HG02852 (cell line): Measurements from ENCODE around the gene AMBRA1.

Experiments
- ATAC-seq: cut with Tn5 transposase; IDR thresholded peaks from one replicate; pipeline ENCODE4 v1.9.1; 2021; ENCODE audit warnings: mild to moderate bottlenecking, moderate library complexity; ENCODE audit not compliant: unreplicated experiment

AMBRA1 gene

GRCh38 chr11:46617134-46617971 is 23.5 kb upstream of the AMBRA1 start, which contains the start of the genes ATG13 and HARBI1:
ATG13 (plus strand) TSS chr11:46617553; CDS start chr11:46644292, 26,739 bp downstream.
HARBI1 (minus strand) TSS chr11:46617227; CDS start chr11:46616237, 990 bp downstream.
- ATAC-seq = peak; percentile 93

GRCh38 chr11:46616551-46617133 is 22.8 kb upstream of the AMBRA1 start:
- ATAC-seq = peak; percentile 7

GRCh38 chr11:46615756-46616155 is 21.9 kb upstream of the AMBRA1 start:
- no peak for ATAC-seq

GRCh38 chr11:46612326-46612725 is 18.5 kb upstream of the AMBRA1 start:
- no peak for ATAC-seq

DNA sequence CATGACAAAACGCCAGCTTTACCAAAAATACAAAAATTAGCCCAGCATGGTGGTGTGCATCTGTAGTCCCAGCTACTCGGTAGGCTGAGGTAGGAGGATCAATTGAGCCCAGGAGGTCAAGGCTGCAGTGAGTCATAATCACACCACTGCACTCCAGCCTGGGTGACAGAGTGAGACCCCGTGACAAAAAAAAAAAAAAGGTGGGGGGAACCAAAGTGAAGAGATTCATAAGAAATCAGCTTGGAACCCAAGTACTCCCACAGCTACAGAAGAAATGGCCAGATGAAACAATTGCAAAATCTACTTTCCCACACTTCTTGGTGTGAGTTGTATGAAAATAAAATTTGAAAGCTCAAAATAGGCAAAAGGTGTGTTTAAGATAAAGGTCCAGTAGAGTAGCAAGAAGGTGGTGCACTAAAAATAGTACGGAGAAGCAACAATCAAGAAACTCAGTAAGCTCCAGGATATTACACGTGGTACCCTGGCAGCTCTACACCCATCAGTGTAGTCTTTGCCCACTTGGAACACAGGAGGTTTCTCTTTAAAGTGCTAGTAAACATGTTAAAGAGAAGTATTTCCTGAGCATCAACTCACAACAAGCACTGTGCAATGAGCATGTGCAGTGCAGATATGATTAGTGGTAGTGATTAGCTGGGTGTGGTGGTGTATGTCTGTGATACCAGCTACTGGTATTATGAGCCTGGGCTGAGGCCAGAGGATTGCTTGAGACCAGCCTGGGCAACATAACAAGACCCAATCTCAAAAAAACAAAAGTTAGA is 17.9 kb upstream of the AMBRA1 start:
- ATAC-seq = no peak

DNA sequence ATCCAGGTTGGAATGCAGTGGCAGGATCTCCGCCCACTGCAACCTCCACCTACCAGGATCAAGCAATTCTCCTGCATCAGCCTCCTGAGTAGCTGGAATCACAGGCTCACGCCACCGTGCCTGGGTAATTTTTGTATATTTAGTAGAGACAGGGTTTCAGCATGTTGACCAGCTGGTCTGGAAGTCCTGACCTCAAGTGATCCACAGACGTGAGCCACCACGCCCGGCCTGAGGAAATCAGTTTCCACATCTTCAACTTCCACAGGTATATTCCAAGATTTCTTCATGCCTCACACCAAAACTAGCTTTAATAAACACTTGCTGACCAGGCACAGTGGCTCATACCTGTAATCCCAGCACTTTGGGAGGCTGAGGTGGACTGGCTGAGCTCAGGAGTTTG is 15.6 kb upstream of the AMBRA1 start:
- no peak for ATAC-seq

GRCh38 chr11:46607516-46607915 is 13.7 kb upstream of the AMBRA1 start:
- ATAC-seq = no peak

DNA sequence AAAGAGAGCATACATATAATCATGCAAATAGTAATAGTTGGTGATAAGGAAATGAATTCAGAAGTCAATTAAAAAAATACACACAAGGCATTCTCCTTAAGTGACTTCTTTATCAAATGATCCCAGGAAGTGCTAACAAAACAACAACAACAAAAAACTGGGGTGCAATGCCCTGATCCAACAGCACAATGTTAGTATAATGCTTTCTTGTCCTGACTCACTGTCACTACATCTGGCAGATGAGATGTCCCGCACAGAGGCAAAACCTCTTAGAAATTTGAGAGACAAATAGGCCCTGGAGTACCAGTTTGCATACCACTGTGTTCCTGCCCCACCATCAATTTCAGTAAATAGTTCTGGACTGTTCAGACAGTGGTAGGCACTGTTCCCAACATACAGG is 11.0 kb upstream of the AMBRA1 start:
- ATAC-seq = no peak

DNA sequence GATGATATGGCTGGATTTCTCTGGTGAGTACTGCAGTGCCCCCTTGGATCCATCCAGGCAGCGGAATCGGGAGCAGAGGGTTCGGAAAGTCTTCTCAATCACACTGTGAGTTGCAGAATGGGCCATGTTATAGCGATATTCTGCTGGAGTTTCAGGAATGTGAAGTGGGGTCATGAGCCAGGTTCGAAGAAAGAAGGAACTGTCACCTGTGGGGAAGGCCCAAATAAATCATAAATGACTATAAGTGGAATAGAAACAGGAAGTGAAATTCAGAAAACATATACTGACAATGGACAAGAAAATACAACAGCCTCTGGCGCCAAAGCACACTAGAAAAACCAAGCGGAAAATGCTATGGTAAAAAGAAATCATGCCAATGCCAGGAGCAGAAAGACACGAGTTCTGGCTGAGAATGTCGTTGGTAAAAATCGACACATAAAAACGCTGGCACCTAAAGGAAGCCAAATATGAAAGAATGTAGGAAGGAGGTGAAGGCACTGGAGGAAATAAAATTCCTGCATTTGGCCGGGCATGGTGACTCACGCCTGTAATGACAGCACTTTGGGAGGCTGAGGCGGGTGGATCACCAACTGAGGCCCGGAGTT is 10.0 kb upstream of the AMBRA1 start:
- ATAC-seq = no peak

- ATAC-seq = no peak
Observed at GRCh38 chr11:46601129-46601528, 7.3 kb upstream of the AMBRA1 start.

- ATAC-seq = no peak
Observed at GRCh38 chr11:46600194-46600960, 6.6 kb upstream of the AMBRA1 start.

- no peak for ATAC-seq
Observed at GRCh38 chr11:46599340-46600193, 5.7 kb upstream of the AMBRA1 start.

- ATAC-seq = no peak
Observed at GRCh38 chr11:46597609-46598219, 3.9 kb upstream of the AMBRA1 start.

- ATAC-seq = no peak
Observed at GRCh38 chr11:46597155-46597554, 3.3 kb upstream of the AMBRA1 start.

- no peak for ATAC-seq
Observed at GRCh38 chr11:46594785-46595184, 962 bp upstream of the AMBRA1 start.

DNA sequence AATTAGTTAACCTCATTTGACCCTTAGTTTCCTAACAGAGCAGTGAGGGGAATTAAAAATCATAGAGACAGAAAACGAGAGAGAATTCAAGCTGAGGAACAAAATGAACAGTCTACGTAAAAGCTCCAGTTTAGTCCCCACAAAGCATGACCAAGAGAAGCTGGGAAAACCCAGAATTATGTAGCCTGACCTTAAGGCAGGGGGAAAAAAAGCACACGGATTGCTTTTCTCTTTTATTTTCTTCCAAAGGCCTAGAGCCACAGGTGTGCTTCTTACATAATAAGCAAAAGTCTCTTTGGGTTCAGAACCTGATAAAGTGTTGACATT is 514 bp upstream of the AMBRA1 start:
- ATAC-seq = no peak

GRCh38 chr11:46590740-46591605 is 2.9 kb downstream of the AMBRA1 start:
- ATAC-seq = no peak

- ATAC-seq = no peak
Observed at GRCh38 chr11:46588915-46589314, 4.9 kb downstream of the AMBRA1 start.
